HG03280 (cell line): Measurements from ENCODE around the gene RBM20.
A peak's percentile ranks its signal among the peaks of the same experiment; 100 is the strongest.

Experiments
- ATAC-seq: cut with Tn5 transposase; IDR thresholded peaks from one replicate; pipeline ENCODE4 v1.9.1; 2021; ENCODE audit warnings: mild to moderate bottlenecking, moderate library complexity; ENCODE audit not compliant: unreplicated experiment

Gene RBM20

DNA sequence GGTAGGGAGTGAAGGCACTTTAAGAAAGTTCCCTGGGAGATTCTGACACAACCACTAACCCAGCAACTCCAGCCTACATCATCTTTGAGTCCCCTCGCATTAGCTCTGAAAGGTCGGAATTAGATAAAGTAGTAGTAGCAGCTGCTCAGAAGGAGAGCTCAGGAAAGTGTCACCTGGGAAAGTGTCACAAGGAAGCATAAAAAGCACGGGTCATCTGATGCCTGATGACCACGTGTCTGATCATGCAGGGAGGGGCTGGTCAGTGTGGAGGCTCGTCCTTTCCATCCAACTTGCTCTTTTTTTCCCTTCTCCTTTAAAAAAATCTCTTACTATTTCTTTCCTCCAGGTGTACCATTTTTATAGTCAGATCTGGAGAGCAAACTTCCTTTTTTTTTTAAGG, 180.5 kb downstream of the RBM20 start:
- ATAC-seq = no peak

DNA sequence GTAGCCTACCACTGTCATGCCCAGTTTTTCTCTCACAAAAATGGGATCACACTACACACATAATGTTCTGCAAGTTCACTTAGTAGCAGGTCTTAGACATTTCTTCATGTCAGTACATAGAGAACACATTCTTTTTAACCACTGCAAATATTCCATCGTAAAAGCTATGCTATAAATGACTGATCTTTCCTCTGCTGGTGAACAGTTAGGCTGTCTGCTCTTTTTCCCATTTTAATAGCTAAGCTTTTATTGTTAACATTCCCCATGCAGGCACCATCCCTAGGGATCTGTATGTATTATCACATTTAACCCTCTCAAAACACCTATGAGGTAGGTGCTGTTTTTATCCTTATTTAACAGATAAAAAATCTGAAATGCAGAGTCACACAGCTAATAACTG, 181.4 kb downstream of the RBM20 start:
- no peak for ATAC-seq

DNA sequence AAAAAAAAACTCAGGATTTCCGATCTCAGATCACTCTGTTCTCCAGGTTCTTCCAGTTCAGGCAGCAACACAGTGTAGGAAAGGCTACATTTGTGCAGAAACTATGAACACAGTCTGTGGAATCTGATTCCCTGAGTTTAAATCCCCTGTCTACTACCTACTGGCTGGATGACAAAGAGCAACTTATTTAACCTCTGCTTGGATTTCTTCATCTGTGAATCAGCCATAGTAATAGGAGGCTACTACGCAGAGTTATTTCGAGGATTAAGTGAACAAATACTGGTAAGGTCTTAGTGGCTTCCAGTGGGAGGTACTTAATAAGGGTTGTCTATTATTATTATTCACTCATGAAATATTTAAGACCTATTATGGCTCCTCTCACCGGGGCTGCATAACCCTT, 183.3 kb downstream of the RBM20 start:
- ATAC-seq = no peak

DNA sequence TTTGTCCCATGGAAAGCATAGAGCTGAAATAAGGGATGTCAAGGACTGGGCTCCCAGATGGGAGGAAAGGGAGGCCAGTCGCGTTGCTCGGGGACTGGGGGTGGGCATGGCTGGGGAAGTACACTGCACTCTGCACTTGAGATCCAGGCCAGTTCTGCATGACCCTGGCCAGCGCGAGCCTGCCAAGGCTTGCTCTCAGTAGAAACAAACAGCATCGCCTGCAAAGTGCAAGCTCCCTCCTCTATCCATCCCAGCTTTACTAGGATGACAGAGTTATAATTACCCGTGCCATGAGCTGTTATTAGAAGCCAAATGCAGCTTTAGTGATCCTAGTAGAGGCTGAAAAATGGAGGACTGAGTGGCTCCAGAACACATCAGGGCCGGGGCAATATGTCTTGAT, 183.7 kb downstream of the RBM20 start:
- no peak for ATAC-seq

- no peak for ATAC-seq
Observed at GRCh38 chr10:110828525-110828924, 184.4 kb downstream of the RBM20 start.

GRCh38 chr10:110829721-110830410, 185.7 kb downstream of the RBM20 start:
- no peak for ATAC-seq

GRCh38 chr10:110833234-110833940, 189.3 kb downstream of the RBM20 start:
- ATAC-seq = no peak

DNA sequence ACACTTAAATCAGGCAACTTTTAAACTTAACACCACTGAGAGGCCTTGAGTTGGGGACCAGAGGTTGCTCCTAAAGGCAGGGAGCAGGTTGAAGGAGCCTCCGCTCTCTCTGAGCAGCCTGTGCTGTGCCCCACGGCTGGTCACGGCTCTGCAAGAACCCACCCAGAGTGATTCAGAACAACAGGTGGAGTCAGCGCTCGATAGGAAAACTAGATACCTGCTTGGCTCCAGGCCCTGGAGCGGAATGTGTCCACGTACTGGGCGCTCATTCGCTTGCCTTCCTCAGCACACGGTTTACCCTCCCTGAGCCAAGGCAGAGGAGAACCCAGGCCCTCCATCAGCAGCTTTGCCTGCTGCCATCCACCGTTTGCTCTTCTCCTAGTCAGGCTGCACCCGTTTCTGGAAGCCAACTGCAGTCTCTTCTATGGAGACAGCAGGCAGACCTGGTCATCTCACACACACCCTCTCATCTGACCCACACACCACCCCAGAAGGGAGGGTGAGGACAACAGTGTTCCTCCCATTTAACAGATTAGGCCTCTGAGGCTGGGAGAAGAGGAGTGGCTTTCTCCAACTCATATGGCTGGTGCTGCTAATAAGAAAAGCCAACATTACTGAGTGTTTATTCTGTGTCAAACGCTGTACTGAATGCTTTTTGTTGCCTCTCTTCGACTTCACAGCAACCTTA, 189.9 kb downstream of the RBM20 start:
- ATAC-seq = no peak

- no peak for ATAC-seq
Observed at GRCh38 chr10:110834629-110835301, 190.6 kb downstream of the RBM20 start.

DNA sequence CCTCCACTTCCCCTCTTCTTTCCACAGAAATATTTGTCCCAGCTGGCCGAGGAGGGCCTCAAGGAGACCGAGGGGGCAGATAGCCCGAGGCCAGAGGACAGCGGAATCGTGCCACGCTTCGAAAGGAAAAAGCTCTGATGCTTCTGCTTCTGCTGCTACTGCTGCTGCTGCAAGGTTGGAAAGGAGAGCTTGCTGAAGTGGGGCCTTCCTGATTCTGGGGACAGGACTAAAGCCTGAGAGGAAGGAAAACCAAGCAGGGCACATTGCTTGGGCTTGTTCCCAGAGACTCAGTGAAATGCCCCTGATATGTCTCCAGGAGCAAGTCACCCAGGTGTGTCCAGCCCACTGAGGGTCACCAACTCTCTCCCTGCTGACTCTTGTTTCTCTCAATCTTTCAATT, 191.7 kb downstream of the RBM20 start:
- no peak for ATAC-seq

DNA sequence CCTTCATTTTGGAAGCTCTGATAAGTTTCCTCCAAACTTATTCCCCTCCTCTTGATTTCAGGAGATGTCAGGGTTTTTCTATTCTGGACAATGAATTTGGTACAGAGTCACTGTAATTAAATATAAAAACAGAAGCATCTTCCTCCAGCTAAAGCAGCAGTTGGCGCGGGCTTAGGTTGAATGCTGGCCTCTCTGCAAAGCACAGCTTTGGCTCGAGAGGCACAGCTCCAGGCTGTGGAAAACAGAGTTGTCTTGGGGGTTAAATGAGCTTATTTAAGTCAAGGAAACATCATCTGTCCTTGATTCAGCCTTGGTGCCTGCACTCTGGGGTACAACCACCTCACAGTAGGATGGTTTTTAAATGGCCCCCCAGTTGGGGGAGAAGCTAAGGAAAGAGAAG, 192.6 kb downstream of the RBM20 start:
- no peak for ATAC-seq

- no peak for ATAC-seq
Observed at GRCh38 chr10:110837418-110838171, 193.5 kb downstream of the RBM20 start.

DNA sequence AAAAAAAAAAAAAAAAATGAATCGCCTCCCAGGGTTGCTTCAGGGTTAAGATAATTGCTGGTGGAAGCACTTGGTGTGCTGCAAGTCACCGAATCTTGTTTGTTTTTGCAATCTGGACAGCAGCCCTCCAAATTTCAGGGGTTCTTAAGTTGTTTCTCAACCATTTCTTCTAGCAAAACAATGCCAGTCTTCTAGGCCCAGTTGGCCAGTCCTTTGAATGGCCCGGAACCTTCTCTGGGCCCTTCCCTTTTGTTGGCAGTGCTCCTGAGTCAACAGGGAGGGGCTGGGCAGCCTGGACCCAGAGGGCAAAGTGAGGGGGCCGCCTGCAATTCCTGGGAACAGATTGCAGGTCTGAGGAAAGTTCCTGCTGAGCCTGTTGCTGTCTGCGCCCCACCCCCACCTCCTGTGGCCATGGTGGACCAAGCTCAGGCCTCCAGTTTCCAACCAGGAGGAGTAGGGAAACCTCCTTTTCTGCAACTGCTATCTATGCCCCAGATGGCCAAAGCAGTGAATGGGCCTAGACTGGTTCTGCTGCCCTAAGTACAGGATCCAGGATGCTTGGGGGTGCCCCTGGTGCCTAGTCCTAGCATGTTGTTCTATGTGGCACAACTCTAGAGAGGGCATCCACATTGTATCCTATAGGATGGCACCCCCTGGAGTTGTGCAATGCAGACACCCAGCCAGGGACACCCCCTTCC, 196.2 kb downstream of the RBM20 start:
- ATAC-seq = no peak

- no peak for ATAC-seq
Observed at GRCh38 chr10:110840923-110841428, 196.8 kb downstream of the RBM20 start.

- peak; percentile 70 for ATAC-seq
Observed at GRCh38 chr10:110841767-110842267, 197.7 kb downstream of the RBM20 start.

- ATAC-seq = peak; percentile 5
Observed at GRCh38 chr10:110842326-110842904, 198.3 kb downstream of the RBM20 start.

- peak; percentile 74 for ATAC-seq
Observed at GRCh38 chr10:110843031-110843430, 198.9 kb downstream of the RBM20 start.

GRCh38 chr10:110843796-110844616, 199.9 kb downstream of the RBM20 start:
- no peak for ATAC-seq

DNA sequence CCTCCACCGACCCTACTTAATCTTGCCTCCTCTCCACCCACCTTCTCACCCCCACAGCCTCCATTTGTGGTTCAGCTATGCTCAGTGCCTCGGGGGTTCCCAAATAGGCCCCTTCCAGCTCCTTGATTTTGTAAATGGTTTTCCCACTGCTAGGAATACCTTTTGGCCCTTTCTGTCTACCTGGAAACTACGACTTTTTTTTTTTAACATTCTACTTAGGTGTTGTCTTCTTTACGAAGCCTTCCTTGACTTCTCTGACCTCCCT, 200.4 kb downstream of the RBM20 start:
- ATAC-seq = no peak
